ENCODE data around the gene IST1. TPM values are rescaled to one million over a fixed set of nuclear protein-coding genes. Genes with fewer than 3 reads are reported as not detected.
A peak's percentile ranks its signal among the peaks of the same experiment; 100 is the strongest.

The IST1 gene
- total RNA-seq, 1 experiment from 2014 or later: 331 TPM

GRCh38 chr16:71893888-71894228 is 1.5 kb upstream of the IST1 start:
- no TSS peak for BruUV-seq (replicated peaks)
- no peaks in the 10 kb centered on the region for H3K9me3 Mint-ChIP-seq (ENCODE audit: unreplicated experiment)
- Histone ChIP-seq H3K9me3 (no peaks in the 10 kb centered on the region), H3K4me3 (ENCODE audit: low read depth, low read length) (peak overlapping the region; percentile 79), H3K4me1 (peaks cover 5% of the 10 kb centered on the region; the same call in 1 of the 2 replicates), H3K36me3 (ENCODE audit: control insufficient read depth, insufficient read depth, low read length) (peaks cover 2% of the 10 kb centered on the region), H3K27me3 (replicated peaks; ENCODE audit: control insufficient read depth, insufficient read depth, low read length) (no peaks in the 10 kb centered on the region)
- no peaks in the 10 kb centered on the region for H3K4me1 Mint-ChIP-seq (ENCODE audit: low read depth, unreplicated experiment)
- no peaks in the 10 kb centered on the region for H3K27me3 Mint-ChIP-seq (ENCODE audit: insufficient read depth, unreplicated experiment)
- ChIA-PET POLR2A (interaction anchor here (0.7 to 1.7 kb wide), 3 partner anchors 10 to 228 kb away, joined by 4 to 12 read pairs (median 6); partner anchors contain the start of genes AP1G1 and ZNF821), CTCF (interaction anchor here (0.6 to 1.5 kb wide), 4 partner anchors 9 to 268 kb away, joined by 3 to 16 read pairs (median 6); partner anchors contain the start of genes MARVELD3 and ZNF821)
- peak overlapping the region; percentile 79 for H3K4me3 Mint-ChIP-seq (ENCODE audit: unreplicated experiment)
- intact Hi-C loops (cut with micrococcal nuclease; ENCODE audit: unreplicated experiment): loop anchor here (2.0 kb wide), 1 partner anchor 199 kb away; the partner anchor contains the start of genes DHX38 and TXNL4B
- TF ChIP-seq, protein P1, sequence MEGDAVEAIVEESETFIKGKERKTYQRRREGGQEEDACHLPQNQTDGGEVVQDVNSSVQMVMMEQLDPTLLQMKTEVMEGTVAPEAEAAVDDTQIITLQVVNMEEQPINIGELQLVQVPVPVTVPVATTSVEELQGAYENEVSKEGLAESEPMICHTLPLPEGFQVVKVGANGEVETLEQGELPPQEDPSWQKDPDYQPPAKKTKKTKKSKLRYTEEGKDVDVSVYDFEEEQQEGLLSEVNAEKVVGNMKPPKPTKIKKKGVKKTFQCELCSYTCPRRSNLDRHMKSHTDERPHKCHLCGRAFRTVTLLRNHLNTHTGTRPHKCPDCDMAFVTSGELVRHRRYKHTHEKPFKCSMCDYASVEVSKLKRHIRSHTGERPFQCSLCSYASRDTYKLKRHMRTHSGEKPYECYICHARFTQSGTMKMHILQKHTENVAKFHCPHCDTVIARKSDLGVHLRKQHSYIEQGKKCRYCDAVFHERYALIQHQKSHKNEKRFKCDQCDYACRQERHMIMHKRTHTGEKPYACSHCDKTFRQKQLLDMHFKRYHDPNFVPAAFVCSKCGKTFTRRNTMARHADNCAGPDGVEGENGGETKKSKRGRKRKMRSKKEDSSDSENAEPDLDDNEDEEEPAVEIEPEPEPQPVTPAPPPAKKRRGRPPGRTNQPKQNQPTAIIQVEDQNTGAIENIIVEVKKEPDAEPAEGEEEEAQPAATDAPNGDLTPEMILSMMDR (IDR thresholded peaks at IDR 0.05; ENCODE audit: insufficient read depth in 1 of 2, low read depth in 1 of 2, low read length in 1 of 2, severe bottlenecking in 1 of 2, unreplicated experiment in 1 of 2): no peak
- H3K36me3 Mint-ChIP-seq (ENCODE audit: insufficient read depth, unreplicated experiment): peaks cover 52% of the 10 kb centered on the region
- peak overlapping the region; percentile 89 for H3K27ac Mint-ChIP-seq (ENCODE audit: unreplicated experiment)
- no peak for DNase-seq

DNA sequence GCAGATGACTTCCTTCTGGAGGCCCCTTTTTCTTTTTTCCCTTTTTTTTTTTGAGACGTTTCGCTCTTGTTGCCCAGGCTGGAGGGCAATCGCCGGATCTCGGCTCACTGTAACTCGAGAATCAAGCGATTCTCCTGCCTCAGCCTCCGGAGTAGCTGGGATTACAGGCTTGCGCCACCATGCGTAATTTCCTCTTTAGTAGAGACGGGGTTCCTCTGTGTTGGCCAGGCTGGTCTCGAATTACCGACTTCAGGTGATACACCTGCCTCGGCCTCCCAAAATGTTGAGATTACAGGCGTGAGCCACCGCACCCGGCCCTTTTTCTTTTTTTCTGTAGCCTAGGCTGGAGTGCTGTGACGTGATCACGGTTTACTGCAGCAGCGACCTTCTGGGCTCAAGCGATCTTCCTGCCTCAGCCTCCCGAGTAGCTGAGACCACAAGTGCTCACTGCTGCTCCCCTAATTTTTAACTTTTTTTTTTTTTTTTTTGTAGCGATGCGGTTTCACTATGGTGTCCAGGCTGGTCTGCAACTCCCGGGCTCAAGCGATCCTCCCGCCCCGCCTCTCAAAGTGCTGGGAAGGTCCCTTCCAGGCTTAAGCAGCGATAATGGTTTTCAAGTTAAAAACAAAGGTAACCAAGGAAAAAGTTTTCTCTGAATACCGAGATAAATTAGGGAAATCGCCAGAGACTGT is 956 bp upstream of the IST1 start:
- intact Hi-C loops (cut with micrococcal nuclease; ENCODE audit: unreplicated experiment): loop anchor here (2.0 kb wide), 1 partner anchor 198 kb away; the partner anchor contains the start of genes DHX38 and TXNL4B
- BruUV-seq (replicated peaks): TSS peak; percentile 86
- peaks cover 2% of the 10 kb centered on the region for H3K36me3 ChIP-seq (ENCODE audit: control insufficient read depth, insufficient read depth, low read length)
- TF ChIP-seq, protein P1 (IDR thresholded peaks at IDR 0.05; ENCODE audit: insufficient read depth in 1 of 2, low read depth in 1 of 2, low read length in 1 of 2, severe bottlenecking in 1 of 2, unreplicated experiment in 1 of 2): peak in 1 of 2 experiments; percentile 2
- peak; percentile 63 to 67 for DNase-seq
- no peaks in the 10 kb centered on the region for H3K9me3 ChIP-seq
- no peaks in the 10 kb centered on the region for H3K27me3 ChIP-seq (replicated peaks; ENCODE audit: control insufficient read depth, insufficient read depth, low read length)
- peak overlapping the region; percentile 79 for H3K4me3 Mint-ChIP-seq (ENCODE audit: unreplicated experiment)
- peaks cover 58% of the 10 kb centered on the region for H3K36me3 Mint-ChIP-seq (ENCODE audit: insufficient read depth, unreplicated experiment)
- H3K4me1 ChIP-seq: peaks cover 5% of the 10 kb centered on the region; the same call in 1 of the 2 replicates
- peak overlapping the region; percentile 89 for H3K27ac Mint-ChIP-seq (ENCODE audit: unreplicated experiment)
- peak overlapping the region; percentile 79 for H3K4me3 ChIP-seq (ENCODE audit: low read depth, low read length)
- H3K9me3 Mint-ChIP-seq (ENCODE audit: unreplicated experiment): no peaks in the 10 kb centered on the region
- POLR2A ChIA-PET: interaction anchor here (0.7 to 1.7 kb wide), 3 partner anchors 11 to 228 kb away, joined by 4 to 12 read pairs (median 6); partner anchors contain the start of genes AP1G1 and ZNF821
- CTCF ChIA-PET: interaction anchor here (0.6 to 1.5 kb wide), 4 partner anchors 10 to 268 kb away, joined by 3 to 16 read pairs (median 4); partner anchors contain the start of genes MARVELD3 and ZNF821
- H3K27me3 Mint-ChIP-seq (ENCODE audit: insufficient read depth, unreplicated experiment): no peaks in the 10 kb centered on the region
- no peaks in the 10 kb centered on the region for H3K4me1 Mint-ChIP-seq (ENCODE audit: low read depth, unreplicated experiment)

- intact Hi-C loops (cut with micrococcal nuclease; ENCODE audit: unreplicated experiment): loop anchor here (1.0 to 2.0 kb wide), 3 partner anchors 12 to 197 kb away; partner anchors contain the start of genes DHX38, TXNL4B and ZNF821
- peak; percentile 66 to 76 for DNase-seq
- POLR2A ChIA-PET: interaction anchor here (0.9 kb wide), 1 partner anchor 13 kb away, joined by 3 read pairs; no protein-coding TSS in a partner anchor
- no peaks in the 10 kb centered on the region for H3K9me3 Mint-ChIP-seq (ENCODE audit: unreplicated experiment)
- no peaks in the 10 kb centered on the region for H3K27me3 Mint-ChIP-seq (ENCODE audit: insufficient read depth, unreplicated experiment)
- H3K9me3 ChIP-seq: no peaks in the 10 kb centered on the region
- H3K4me3 ChIP-seq (ENCODE audit: low read depth, low read length): peak overlapping the region; percentile 79
- peak overlapping the region; percentile 79 for H3K4me3 Mint-ChIP-seq (ENCODE audit: unreplicated experiment)
- CTCF ChIA-PET: interaction anchor here (1.4 kb wide), 1 partner anchor 66 kb away, joined by 3 read pairs; no protein-coding TSS in a partner anchor
- no peaks in the 10 kb centered on the region for H3K27me3 ChIP-seq (replicated peaks; ENCODE audit: control insufficient read depth, insufficient read depth, low read length)
- H3K27ac Mint-ChIP-seq (ENCODE audit: unreplicated experiment): peak overlapping the region; percentile 89
- peaks cover 2% of the 10 kb centered on the region for H3K36me3 ChIP-seq (ENCODE audit: control insufficient read depth, insufficient read depth, low read length)
- peaks cover 60% of the 10 kb centered on the region for H3K36me3 Mint-ChIP-seq (ENCODE audit: insufficient read depth, unreplicated experiment)
- H3K4me1 ChIP-seq: peaks cover 5% of the 10 kb centered on the region; the same call in 1 of the 2 replicates
- TF ChIP-seq, protein P1 (IDR thresholded peaks at IDR 0.05; ENCODE audit: insufficient read depth in 1 of 2, low read depth in 1 of 2, low read length in 1 of 2, severe bottlenecking in 1 of 2, unreplicated experiment in 1 of 2): no peak
- BruUV-seq (replicated peaks): no TSS peak
- no peaks in the 10 kb centered on the region for H3K4me1 Mint-ChIP-seq (ENCODE audit: low read depth, unreplicated experiment)
Measured at GRCh38 chr16:71895679-71896365, 491 bp downstream of the IST1 start.

All from Caco-2 (cell line).